GM23338 (cell line): ENCODE measurements around the gene RGS8. TPM values are rescaled to one million over a fixed set of nuclear protein-coding genes. Genes with fewer than 3 reads are reported as not detected.

ENCODE experiments used
- ATAC-seq: fragments of 200-7000 bp; cut with Tn5 transposase; 3 replicates; pipeline ENCODE4 v1.9.1; 2020
- DNase-seq: peaks from one replicate; pipeline ENCODE4 v3.0.0-alpha.2; 2015; ENCODE audit warnings: low spot score
- H2AFZ ChIP-seq: fragments of 200-600 bp; sonication (generic); 2 replicates; pipeline ENCODE4 v1.8.0; 2016; ENCODE audit warnings: antibody characterized with exemption, mild to moderate bottlenecking, moderate library complexity
- H3F3A ChIP-seq: fragments of 200-600 bp; sonication (generic); replicated peaks from 2 replicates; pipeline ENCODE4 v1.8.0; 2017; ENCODE audit warnings: antibody characterized with exemption, mixed run types, low read depth
- H3K27ac ChIP-seq: fragments of 200-600 bp; sonication (generic); 2 replicates; pipeline ENCODE4 v1.6.1; 2016; ENCODE audit warnings: low read depth
- H3K27me3 ChIP-seq: fragments of 200-600 bp; sonication (generic); 2 replicates; pipeline ENCODE4 v1.8.0; 2016; ENCODE audit warnings: mild to moderate bottlenecking, mixed run types, moderate library complexity; ENCODE audit not compliant: insufficient read depth
- H3K36me3 ChIP-seq: fragments of 200-600 bp; sonication (generic); 2 replicates; pipeline ENCODE4 v1.8.0; 2016; ENCODE audit warnings: mild to moderate bottlenecking; ENCODE audit not compliant: insufficient read depth
- H3K4me1 ChIP-seq: fragments of 200-600 bp; sonication (generic); 2 replicates; pipeline ENCODE4 v1.8.0; 2016; ENCODE audit warnings: mild to moderate bottlenecking, moderate library complexity; ENCODE audit not compliant: insufficient read depth
- H3K4me2 ChIP-seq: fragments of 200-600 bp; sonication (generic); 2 replicates; pipeline ENCODE4 v1.7.1; 2017; ENCODE audit warnings: mixed run types
- H3K4me3 ChIP-seq: fragments of 200-600 bp; sonication (generic); 2 replicates; pipeline ENCODE4 v1.6.1; 2016; ENCODE audit warnings: mixed run types
- H3K79me2 ChIP-seq: fragments of 200-600 bp; sonication (generic); replicated peaks from 2 replicates; pipeline ENCODE4 v1.8.0; 2017; ENCODE audit warnings: mild to moderate bottlenecking; ENCODE audit not compliant: insufficient read depth
- H3K9me2 ChIP-seq: fragments of 200-600 bp; sonication (generic); 2 replicates; pipeline ENCODE4 v1.8.0; 2017; ENCODE audit not compliant: insufficient read depth
- H4K20me1 ChIP-seq: fragments of 200-600 bp; sonication (generic); replicated peaks from 2 replicates; pipeline ENCODE4 v1.8.0; 2017; ENCODE audit warnings: mild to moderate bottlenecking; ENCODE audit not compliant: insufficient read depth
- H3K27ac Mint-ChIP-seq: 2 replicates; pipeline ENCODE4 v1.8.0; 2020; ENCODE audit warnings: inconsistent platforms, mild to moderate bottlenecking, moderate library complexity, mixed read lengths
- H3K27me3 Mint-ChIP-seq: 3 replicates; pipeline ENCODE4 v1.8.0; 2022; ENCODE audit warnings: low read depth, mild to moderate bottlenecking, moderate library complexity, mixed read lengths, inconsistent platforms; ENCODE audit not compliant: insufficient read depth, poor library complexity
- H3K36me3 Mint-ChIP-seq: 3 replicates; pipeline ENCODE4 v1.8.0; 2021; ENCODE audit warnings: low read depth, mild to moderate bottlenecking, inconsistent platforms, moderate library complexity, mixed read lengths
- H3K4me1 Mint-ChIP-seq: 3 replicates; pipeline ENCODE4 v1.8.0; 2020; ENCODE audit warnings: mild to moderate bottlenecking, inconsistent platforms, mixed read lengths
- H3K4me3 Mint-ChIP-seq: 3 replicates; pipeline ENCODE4 v1.8.0; 2021; ENCODE audit warnings: moderate library complexity, mild to moderate bottlenecking, inconsistent platforms, mixed read lengths
- H3K9me3 Mint-ChIP-seq: 3 replicates; pipeline ENCODE4 v1.8.0; 2020; ENCODE audit warnings: moderate library complexity, mild to moderate bottlenecking, inconsistent platforms, mixed read lengths
- CREB1 ChIP-seq: fragments of 250-450 bp; sonication (Bioruptor Pico); IDR thresholded peaks from 2 replicates; pipeline ENCODE4 v1.5.0; 2020; ENCODE audit warnings: low read depth, mild to moderate bottlenecking, moderate library complexity
- EZH2 ChIP-seq: fragments of 200-600 bp; sonication (generic); IDR thresholded peaks from one replicate; pipeline ENCODE4 v1.8.0; 2017; ENCODE audit warnings: antibody characterized with exemption, mild to moderate bottlenecking, low read depth; ENCODE audit not compliant: unreplicated experiment
- EZH2phosphoT487 ChIP-seq: fragments of 200-600 bp; sonication (generic); IDR thresholded peaks from one replicate; pipeline ENCODE4 v1.8.1; 2018; ENCODE audit warnings: antibody characterized with exemption; ENCODE audit not compliant: unreplicated experiment
- JUNB ChIP-seq: IDR thresholded peaks from one replicate; pipeline ENCODE4 v1.6.1; 2016; ENCODE audit warnings: antibody characterized with exemption; ENCODE audit not compliant: unreplicated experiment
- NANOG ChIP-seq: IDR thresholded peaks from 2 replicates; pipeline ENCODE4 v1.6.1; 2016; ENCODE audit warnings: antibody characterized with exemption, borderline replicate concordance
- POLR2AphosphoS5 ChIP-seq: IDR thresholded peaks from 2 replicates; pipeline ENCODE4 v1.6.1; 2016; ENCODE audit warnings: antibody characterized with exemption, low read depth
- REST ChIP-seq: IDR thresholded peaks from one replicate; pipeline ENCODE4 v1.6.1; 2018; ENCODE audit warnings: antibody characterized with exemption; ENCODE audit not compliant: unreplicated experiment
- STAT1 ChIP-seq: IDR thresholded peaks from one replicate; pipeline ENCODE4 v1.6.1; 2016; ENCODE audit warnings: antibody characterized with exemption; ENCODE audit not compliant: unreplicated experiment
- ZNF114 ChIP-seq: fragments of 250-450 bp; sonication (Bioruptor Pico); IDR thresholded peaks from 2 replicates; pipeline ENCODE4 v1.5.0; 2020; ENCODE audit warnings: mild to moderate bottlenecking, moderate library complexity
- ZNF331 ChIP-seq: fragments of 250-450 bp; sonication (Bioruptor Pico); IDR thresholded peaks from 2 replicates; pipeline ENCODE4 v1.5.0; 2020; ENCODE audit warnings: low read depth, mild to moderate bottlenecking, moderate library complexity
- ZNF462 ChIP-seq: fragments of 250-450 bp; sonication (Bioruptor Pico); IDR thresholded peaks from 2 replicates; pipeline ENCODE4 v1.5.0; 2020; ENCODE audit warnings: mild to moderate bottlenecking, moderate library complexity
- polyA plus RNA-seq: library from polyadenylated mRNA; unstranded; fragments of >200 nt; fragmentation: Nextera tagmentation; extraction: Ambion mirVana; gene quantifications from 2 replicates; pipeline ENCODE4 v1.2.1, GENCODE V29; 2016
- total RNA-seq: library from RNA; depleted of rRNA; stranded (reverse); fragments of >200 nt; shearing (Covaris generic); gene quantifications from 2 replicates; pipeline ENCODE4 v1.2.3, GENCODE V29; 2014

RGS8 gene
- total and polyA plus RNA-seq, 2 experiments from 2014 or later: 0.06 to 2.5 TPM

- H3K27ac ChIP-seq: no peak overlapping the region
- H3F3A ChIP-seq: no peaks in the 10 kb centered on the region
- H3K4me1 ChIP-seq: no peaks in the 10 kb centered on the region
- peaks cover 18% of the 10 kb centered on the region for H3K9me2 ChIP-seq
- no peak overlapping the region for H2AFZ ChIP-seq
- H4K20me1 ChIP-seq: no peaks in the 10 kb centered on the region
- H3K4me3 Mint-ChIP-seq: no peak overlapping the region
- no peaks in the 10 kb centered on the region; the same call in 2 of the 3 replicates for H3K4me1 Mint-ChIP-seq
- no peaks in the 10 kb centered on the region for H3K27me3 ChIP-seq
- no peaks in the 10 kb centered on the region for H3K79me2 ChIP-seq
- no peak overlapping the region for H3K4me2 ChIP-seq
- ATAC-seq (no peak), DNase-seq (no peak)
- no peaks in the 10 kb centered on the region; the same call in 2 of the 3 replicates for H3K9me3 Mint-ChIP-seq
- H3K36me3 Mint-ChIP-seq: no peaks in the 10 kb centered on the region
- H3K27me3 Mint-ChIP-seq: peaks cover 4% of the 10 kb centered on the region
- no peaks in the 10 kb centered on the region for H3K36me3 ChIP-seq
- no peak for TF ChIP-seq EZH2phosphoT487
- no peak for TF ChIP-seq NANOG
- no peak for TF ChIP-seq ZNF462 (CRISPR knock-in tag)
- TF ChIP-seq POLR2AphosphoS5: no peak
- no peak for TF ChIP-seq REST
- TF ChIP-seq EZH2: no peak
- TF ChIP-seq ZNF331 (CRISPR knock-in tag): no peak
- TF ChIP-seq CREB1: no peak
- no peak for TF ChIP-seq JUNB
- TF ChIP-seq STAT1: no peak
- no peak for TF ChIP-seq ZNF114 (CRISPR knock-in tag)
- no peak overlapping the region for H3K4me3 ChIP-seq
- H3K27ac Mint-ChIP-seq: no peak overlapping the region
Measured at GRCh38 chr1:182644886-182645285, 39.5 kb downstream of the RGS8 start.
